Astrocyte (in vitro differentiated cells and primary cell): ENCODE data around the gene CNPY2.
"Not testable (repeated sequence)": the region's sequence is repeated elsewhere in the genome, so short reads cannot be mapped to it uniquely, and the experiment has no call there.

ENCODE experiments used
- CTCF ChIP-seq: IDR thresholded peaks from 2 replicates; pipeline ENCODE4 v1.5.1; 2011; ENCODE audit warnings: low read depth, mild to moderate bottlenecking, inconsistent platforms, low read length, moderate library complexity; ENCODE audit not compliant: insufficient read depth
- EZH2 ChIP-seq: IDR thresholded peaks from 2 replicates; pipeline ENCODE4 v1.6.1; 2012; ENCODE audit warnings: mild to moderate bottlenecking, low read length, inconsistent platforms; ENCODE audit not compliant: insufficient read depth

- not testable (repeated sequence) for TF ChIP-seq CTCF, EZH2
These were observed 52.8 kb downstream of the CNPY2 start for GRCh38 chr12:56262955-56263354.
